Activated CD8-positive, alpha-beta memory T cell treated with anti-CD3 and anti-CD28 coated beads for 24 hours (primary cell): ENCODE data around the gene BORCS8.
"Not testable (repeated sequence)": the region's sequence is repeated elsewhere in the genome, so short reads cannot be mapped to it uniquely, and the experiment has no call there.

Source experiments
- DNase-seq: peaks from one replicate; pipeline ENCODE4 v3.0.0-alpha.2; 2020

The BORCS8 gene

DNA sequence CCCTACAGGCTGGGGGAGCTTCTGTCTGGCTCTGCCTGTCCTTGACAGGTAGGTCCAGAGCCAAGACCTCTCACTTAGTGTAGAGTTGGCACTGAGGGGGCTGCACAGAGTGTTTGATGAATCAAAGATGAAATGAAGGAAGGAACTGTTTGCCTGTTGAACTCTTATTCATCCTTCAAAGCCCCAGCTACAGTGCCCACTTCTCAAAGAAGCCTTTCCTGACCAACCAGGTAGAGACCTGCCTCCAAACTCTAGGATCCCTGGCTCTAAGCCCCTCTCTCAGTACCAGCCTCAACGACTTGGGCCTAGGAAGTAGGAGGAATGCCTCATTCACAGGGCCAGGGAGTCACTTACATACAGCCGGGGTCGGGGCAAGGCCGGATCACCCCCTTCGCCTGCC is 44.6 kb downstream of the BORCS8 start:
- DNase-seq, result no peak

DNA sequence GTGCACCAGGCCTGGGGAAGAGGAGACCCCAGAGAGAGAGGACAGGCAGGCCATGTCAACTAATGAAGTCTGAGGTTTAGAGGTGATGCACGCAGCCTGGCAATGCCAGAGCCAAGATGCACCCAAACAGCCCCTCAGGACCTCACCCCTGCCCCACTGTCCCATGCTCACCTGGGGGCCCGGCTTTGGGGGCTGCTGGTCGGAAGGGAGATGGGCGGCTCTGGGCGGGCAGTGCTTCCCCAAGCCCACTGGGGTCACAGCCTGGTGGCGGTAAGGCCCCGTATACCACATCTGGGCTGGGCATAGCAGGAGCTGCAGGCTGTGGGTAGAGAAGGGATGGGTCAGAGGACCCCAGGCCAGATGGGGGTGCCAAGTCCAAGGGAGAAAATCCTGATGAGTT is 45.1 kb downstream of the BORCS8 start:
- DNase-seq, result no peak

DNA sequence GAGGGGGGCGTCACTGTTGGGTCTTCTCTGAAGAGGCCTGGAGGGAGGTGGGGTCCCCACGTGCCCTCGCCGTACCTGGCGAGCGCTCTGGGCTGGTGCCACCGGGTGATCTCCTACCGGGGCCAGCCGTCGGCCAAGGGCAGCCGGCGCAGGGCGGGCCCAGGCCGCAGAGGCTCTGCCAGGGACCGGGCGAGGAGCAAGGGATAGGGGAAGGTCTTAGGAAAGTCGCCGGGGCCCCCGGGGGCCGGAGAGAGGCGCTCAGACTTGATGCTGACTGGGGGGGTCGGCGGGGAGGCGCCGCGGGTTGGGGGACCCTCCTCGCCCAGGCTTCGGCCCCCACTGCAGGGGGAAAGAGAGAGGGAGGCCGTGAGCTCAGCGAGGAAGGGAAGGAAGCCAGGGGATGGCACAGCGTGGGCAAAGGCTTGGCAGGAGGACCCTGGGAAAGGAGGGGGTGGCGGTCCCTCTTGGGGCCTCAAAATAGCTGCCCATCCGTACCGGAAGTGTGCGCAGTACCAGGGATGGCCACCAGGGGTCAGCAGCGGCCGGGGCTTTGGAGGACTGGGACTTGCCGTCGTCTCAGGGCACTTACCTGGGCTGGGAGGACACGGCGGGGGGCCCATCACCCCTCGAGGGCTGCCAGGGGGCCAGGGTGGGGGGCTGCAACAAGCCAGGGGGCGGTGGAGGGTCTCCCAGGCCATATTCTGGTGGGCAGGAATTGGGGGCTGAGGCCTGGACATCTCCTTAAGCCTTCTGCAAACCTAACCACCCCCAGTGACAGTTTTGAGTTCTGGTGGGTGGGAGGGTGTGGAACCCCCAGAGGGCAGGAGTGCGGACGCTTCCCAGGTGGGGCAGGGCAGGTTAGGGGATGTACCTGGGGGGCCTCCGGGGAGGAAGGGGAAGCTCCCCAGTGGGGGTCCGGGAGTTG is 46.0 kb downstream of the BORCS8 start:
- DNase-seq, result peak; percentile 99

DNA sequence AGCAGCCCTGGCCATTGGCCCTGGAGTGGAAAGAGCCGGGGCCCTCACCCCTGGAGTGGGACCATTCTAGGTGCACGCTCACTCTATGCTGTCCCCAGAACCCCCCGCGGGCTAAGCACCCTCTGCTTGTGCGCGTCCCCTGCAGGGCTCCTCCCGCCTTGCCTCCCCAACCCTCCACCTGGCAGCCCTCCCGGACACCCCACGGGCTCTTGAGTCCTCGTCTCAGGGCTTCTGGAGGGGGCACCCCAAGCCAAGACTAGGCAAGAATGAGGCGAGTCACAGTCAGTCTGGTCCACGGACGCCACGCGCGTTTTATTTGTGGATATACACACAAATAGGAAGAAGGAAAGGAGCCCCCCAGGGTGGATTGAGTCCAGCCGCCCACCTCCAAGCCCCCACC is 46.7 kb downstream of the BORCS8 start:
- no peak for DNase-seq

DNA sequence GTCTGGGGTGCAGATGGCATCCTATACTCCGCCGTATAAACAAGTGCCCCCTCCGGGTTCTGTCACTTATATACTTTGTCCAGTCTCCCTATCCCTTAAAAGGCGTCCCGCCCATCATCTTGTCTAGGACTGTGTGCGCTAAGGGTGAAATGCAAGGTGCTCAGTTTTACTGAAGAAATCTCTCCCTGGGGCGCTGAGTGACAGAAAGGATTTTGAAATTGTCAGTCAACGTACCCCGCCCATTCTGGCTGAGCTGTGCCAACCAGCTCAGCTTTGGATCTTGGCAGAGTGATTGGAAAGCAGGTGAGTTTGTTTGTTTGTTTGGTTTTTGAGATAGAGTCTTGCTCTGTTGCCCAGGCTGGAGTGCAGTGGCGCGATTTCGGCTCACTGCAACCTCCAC is 49.6 kb downstream of the BORCS8 start:
- no peak for DNase-seq

DNA sequence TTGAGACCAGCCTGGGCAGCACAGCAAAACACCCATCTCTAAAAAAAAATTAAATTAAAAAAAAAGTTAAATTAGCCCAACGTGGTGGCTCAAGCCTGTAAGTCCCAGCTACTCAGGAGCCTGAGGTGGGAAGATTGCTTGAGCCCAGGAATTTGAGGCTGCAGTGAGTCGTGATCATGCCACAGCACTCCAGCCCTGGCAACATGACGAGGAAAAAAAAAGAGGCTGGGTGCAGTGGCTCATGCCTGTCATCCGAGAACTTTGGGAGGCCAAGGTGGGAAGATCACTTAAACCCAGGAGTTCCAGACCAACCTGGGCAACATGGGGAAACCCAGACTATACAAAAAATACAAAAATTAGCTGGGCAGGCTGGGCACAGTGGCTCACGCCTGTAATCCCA is 51.5 kb downstream of the BORCS8 start:
- no peak for DNase-seq

DNA sequence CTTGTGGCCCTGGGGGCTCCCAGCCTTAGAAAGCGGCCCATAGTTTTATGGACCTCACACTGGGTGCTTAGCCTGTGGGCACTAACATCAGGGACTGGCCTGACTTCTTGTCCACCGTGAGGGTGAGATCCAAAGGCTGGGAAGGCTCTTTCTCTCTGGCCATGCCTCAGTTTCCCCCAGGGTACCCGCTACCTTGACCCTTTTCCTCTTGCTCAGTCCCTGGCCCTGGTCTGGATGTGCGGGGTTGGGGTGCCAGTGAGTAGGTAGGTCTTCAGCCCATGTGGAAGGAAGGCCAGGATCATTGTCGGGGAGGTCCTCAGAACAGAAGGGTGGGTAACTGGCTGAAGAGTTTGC is 52.1 kb downstream of the BORCS8 start:
- DNase-seq, result no peak

DNA sequence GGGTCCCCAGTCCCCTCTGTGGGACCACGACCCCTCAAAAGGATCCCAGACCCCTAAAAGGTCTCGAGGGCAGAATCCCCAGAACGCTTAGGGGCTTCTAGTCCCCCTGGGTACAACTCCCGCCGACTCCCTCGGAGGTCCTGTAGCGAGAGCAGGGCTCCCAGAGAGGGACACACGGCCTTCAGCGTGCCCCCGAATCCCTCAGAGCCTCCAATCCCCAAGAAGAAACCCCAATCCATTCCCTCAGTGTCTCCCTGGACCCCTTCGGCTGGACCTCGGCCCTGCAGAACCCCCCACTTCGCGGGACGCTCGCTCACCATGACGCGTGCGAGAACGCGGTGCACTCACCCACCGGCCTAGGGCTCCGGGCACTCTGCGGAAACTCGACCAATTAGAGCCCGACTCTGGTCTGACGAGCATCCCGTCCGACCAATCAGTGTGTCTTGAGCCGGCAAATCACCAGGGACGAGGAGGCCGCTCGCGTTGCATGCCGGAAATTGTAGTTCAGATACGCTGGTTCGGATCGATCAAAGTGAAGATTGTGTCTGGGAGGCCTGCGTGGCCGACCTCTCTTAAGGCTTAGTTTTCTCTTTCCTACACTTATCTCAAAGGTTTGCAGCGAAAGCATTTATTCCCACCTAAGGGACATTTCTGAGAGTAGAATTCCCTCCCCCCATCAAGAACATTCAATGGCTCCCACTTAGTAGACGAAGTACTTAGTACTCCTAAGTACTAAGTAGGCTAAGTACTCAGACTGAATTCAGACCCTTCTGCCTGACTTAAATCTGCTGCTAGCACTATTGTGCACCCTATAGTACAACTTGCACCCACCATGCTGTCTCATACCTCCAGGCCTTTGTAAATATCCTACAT is 53.6 kb downstream of the BORCS8 start, which contains the start of gene TMEM161A:
TMEM161A (minus strand) TSS at position 370 of the 873 bp plus-strand sequence; CDS start at position 320, 50 bp downstream.
- peak; percentile 99 for DNase-seq

DNA sequence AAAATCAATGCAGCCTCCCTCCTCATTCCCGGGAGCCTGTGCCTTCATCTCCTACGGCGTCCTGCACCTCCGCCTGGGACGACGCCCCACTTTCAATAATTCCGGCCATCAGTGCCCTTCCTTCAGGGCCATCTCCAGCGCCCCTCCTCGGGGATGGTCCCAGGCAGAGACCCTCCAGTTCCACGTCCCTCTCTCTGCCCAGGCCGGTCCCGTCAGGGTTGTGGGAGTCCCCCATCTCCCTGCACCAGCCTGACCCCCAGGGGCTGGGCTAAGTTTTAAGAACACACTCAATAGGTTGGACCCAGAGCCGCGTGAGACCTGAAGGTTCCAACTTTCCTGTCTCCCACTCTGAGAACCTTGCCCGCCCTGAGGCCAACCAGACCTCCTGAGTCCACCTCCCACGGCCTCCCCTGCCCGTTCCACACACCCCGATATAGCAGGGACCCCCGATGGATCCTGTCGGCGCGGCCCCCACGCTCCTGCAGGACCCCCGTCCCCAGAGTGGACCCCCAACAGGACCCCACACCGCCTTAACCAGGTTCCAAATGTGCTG is 54.3 kb downstream of the BORCS8 start:
- no peak for DNase-seq

DNA sequence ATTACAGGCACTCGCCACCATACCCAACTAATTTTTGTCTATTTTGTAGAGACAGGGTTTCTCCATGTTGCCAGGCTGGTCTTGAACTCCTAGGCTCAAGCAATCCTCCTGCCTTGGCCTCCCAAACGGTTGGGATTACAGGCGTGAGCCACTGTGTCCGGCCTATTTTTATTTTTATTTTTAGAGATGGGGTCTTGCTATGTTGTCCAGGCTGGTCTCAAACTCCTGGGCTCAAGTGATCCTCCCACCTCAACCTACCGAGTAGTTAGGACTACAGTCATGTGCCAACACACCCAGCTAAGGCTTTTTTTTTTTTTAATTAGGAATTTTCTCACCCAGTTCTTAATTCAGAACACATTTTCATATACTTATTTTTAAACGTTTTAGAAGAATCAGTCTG is 56.2 kb downstream of the BORCS8 start:
- not testable (repeated sequence) for DNase-seq

DNA sequence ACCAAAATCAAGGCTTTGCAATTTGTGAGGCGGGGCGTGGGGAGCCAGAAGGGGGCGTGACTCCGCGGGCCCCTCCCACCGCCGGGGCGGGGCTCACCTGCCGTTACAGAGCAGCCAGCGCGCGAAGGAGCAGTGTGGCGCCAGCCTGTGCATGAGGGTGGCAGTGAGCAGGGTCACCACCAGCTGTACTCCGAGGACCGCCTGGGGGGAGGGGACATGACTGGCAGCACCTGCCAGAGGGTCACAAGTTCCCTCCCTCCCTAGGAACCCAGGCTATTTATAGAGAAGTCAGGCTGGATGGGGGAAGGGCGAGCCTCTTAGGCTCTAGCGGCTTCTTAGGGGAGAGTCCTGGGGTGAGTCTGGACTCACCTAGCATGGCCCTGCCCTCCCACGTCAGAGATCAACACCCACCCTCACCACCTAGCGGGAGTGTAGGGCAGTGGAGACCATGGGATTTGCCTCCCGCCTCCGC is 57.2 kb downstream of the BORCS8 start:
- peak; percentile 72 for DNase-seq

DNA sequence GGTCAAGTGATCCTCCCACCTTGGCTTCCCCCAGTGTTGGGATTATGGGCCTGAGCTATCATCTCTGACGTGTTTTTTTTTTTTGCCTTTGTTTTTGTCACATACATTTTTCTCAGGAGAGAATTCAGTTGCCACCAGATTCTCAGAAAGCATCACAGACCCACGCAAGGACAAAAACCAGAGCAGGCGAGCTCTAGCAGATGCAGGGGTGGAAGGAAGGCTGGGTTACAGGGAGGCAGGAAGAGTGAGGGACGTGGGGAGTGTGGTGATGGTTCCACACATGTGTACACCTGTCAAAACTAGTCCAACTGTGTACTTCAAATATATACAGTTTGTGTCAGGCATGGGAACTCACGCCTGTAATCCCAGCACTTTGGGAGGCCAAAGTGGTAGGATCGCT is 58.0 kb downstream of the BORCS8 start:
- no peak for DNase-seq

DNA sequence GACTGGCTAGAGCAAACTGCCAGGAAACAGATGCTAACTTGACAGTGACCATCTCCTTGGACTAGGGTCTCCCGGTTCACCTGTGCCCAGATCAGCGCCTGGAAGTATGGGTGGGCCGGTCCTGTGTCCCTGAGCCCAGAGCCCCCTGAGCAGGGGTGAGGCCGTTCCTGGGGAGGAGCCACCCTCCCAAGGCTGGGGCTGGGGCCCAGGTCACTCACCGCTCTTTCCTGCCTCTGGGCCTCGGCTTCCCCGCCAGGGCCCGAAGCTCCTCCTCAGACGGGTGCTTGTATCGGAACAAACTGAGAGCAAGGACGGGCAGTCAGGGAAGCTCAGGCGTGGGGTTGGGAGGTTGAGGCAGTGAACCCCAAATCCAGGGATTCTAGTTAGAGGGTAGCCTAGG is 59.0 kb downstream of the BORCS8 start:
- no peak for DNase-seq

DNA sequence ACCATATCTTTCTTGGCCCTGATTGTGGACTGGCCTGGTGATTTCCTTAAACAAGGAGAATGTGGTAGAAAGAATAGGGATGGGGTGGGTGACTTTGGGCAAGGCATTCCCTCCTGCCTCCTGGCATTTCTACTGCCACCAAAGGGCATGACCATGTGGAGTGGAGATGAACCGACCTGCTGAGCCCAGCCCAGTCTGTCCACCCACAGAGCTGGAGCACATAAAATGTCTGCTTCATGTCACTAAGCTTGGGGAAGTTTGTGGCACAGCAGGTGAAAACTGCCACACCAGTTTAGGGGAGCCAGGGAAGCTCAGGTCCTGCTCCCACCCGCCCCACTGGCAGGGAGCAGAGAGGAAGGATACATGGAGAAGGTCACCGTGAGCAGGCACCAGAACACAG is 60.0 kb downstream of the BORCS8 start:
- no peak for DNase-seq
